ENCODE results near the gene CDK7. TPM values are rescaled to one million over a fixed set of nuclear protein-coding genes. Genes with fewer than 3 reads are reported as not detected.

CDK7 gene
- total RNA-seq, 1 experiment from 2014 or later: 44.4 TPM

DNA sequence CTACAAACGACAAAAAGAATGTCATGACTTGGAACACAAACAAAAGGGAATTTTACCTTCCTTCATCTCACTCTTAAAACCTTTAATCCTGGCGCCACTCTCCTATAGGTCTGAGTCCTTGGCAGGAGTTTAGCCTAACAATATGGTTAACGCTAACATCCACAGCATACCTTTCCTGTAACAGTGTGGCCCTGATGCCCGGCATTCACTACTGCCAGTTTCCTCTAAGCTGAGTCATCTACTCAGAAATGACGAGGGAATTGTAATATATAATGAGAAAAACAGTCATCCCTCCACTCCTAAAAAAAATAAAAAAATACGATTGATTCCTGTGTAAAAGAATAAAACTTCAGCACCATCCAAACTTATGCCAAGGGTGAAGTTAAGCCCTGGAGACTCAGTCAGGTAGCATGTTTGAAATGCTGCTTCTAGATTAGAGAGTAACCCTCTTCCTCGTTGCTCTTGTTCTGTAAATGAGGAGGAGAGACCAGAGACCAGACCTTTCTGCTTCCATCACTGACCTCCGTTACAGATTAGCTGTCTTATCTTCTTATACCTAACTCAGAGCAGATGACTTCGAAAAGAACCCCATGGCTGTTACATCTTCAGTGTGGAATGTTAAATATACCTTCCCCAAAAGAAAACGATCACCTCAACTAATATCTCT is 60.5 kb downstream of the CDK7 start:
- no peaks in the 10 kb centered on the region for H3K9me3 ChIP-seq (ENCODE audit: control insufficient read depth, insufficient read depth, low read depth, low read length)
- ChIA-PET CTCF (interaction anchor here (0.6 kb wide), 1 partner anchor 64 kb away, joined by 4 read pairs; no protein-coding TSS in a partner anchor), POLR2A (no interaction called here)
- no peak overlapping the region for H3K4me3 ChIP-seq (ENCODE audit: low read depth in 2 of 2, low read length in 2 of 2)
- H3K27ac ChIP-seq (ENCODE audit: low read length): no peak overlapping the region
- in situ Hi-C loops (cut with HindIII; ENCODE audit: low pct_unique_long_range_greater_than_20kb, low sequenced_read_pairs) (no loop called here), intact Hi-C loops (cut with micrococcal nuclease; ENCODE audit: unreplicated experiment) (no loop called here)
- no peaks in the 10 kb centered on the region for H3K27me3 ChIP-seq (ENCODE audit: control insufficient read depth, insufficient read depth, low read length)
- ATAC-seq (peak; percentile 80), DNase-seq (ENCODE audit: low read depth, low spot score) (no peak)
- no peaks in the 10 kb centered on the region for H3K36me3 ChIP-seq (ENCODE audit: control insufficient read depth, insufficient read depth, low read length)
- BruUV-seq (replicated peaks): no TSS peak
- no peaks in the 10 kb centered on the region; the same call in 1 of the 2 replicates for H3K4me1 ChIP-seq (ENCODE audit: control insufficient read depth, insufficient read depth, low read length)
- TF ChIP-seq POLR2AphosphoS5 (IDR thresholded peaks at IDR 0.05; ENCODE audit: low read depth, low read length) (no peak), SIN3A (IDR thresholded peaks at IDR 0.05; ENCODE audit: borderline replicate concordance, insufficient read depth, low read depth, low read length) (no peak), CTCF (IDR thresholded peaks at IDR 0.05) (no peak), TCF7L2 (IDR thresholded peaks at IDR 0.05; ENCODE audit: low read depth, low read length) (no peak)
- TF ChIP-seq, protein P1, sequence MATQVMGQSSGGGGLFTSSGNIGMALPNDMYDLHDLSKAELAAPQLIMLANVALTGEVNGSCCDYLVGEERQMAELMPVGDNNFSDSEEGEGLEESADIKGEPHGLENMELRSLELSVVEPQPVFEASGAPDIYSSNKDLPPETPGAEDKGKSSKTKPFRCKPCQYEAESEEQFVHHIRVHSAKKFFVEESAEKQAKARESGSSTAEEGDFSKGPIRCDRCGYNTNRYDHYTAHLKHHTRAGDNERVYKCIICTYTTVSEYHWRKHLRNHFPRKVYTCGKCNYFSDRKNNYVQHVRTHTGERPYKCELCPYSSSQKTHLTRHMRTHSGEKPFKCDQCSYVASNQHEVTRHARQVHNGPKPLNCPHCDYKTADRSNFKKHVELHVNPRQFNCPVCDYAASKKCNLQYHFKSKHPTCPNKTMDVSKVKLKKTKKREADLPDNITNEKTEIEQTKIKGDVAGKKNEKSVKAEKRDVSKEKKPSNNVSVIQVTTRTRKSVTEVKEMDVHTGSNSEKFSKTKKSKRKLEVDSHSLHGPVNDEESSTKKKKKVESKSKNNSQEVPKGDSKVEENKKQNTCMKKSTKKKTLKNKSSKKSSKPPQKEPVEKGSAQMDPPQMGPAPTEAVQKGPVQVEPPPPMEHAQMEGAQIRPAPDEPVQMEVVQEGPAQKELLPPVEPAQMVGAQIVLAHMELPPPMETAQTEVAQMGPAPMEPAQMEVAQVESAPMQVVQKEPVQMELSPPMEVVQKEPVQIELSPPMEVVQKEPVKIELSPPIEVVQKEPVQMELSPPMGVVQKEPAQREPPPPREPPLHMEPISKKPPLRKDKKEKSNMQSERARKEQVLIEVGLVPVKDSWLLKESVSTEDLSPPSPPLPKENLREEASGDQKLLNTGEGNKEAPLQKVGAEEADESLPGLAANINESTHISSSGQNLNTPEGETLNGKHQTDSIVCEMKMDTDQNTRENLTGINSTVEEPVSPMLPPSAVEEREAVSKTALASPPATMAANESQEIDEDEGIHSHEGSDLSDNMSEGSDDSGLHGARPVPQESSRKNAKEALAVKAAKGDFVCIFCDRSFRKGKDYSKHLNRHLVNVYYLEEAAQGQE (IDR thresholded peaks at IDR 0.05; ENCODE audit: insufficient read depth in 1 of 2, low read depth in 2 of 2, low read length in 1 of 2): no peak

- Histone ChIP-seq H3K9me3 (ENCODE audit: control insufficient read depth, insufficient read depth, low read depth, low read length) (no peaks in the 10 kb centered on the region), H3K4me3 (ENCODE audit: low read depth in 2 of 2, low read length in 2 of 2) (no peak overlapping the region), H3K4me1 (ENCODE audit: control insufficient read depth, insufficient read depth, low read length) (no peaks in the 10 kb centered on the region; the same call in 1 of the 2 replicates), H3K27ac (ENCODE audit: low read length) (no peak overlapping the region), H3K36me3 (ENCODE audit: control insufficient read depth, insufficient read depth, low read length) (no peaks in the 10 kb centered on the region), H3K27me3 (ENCODE audit: control insufficient read depth, insufficient read depth, low read length) (no peaks in the 10 kb centered on the region)
- intact Hi-C loops (cut with micrococcal nuclease; ENCODE audit: unreplicated experiment): no loop called here
- DNase-seq (ENCODE audit: low read depth, low spot score): no peak
- in situ Hi-C loops (cut with HindIII; ENCODE audit: low pct_unique_long_range_greater_than_20kb, low sequenced_read_pairs): no loop called here
- no TSS peak for BruUV-seq (replicated peaks)
- no peak for TF ChIP-seq TCF7L2 (IDR thresholded peaks at IDR 0.05; ENCODE audit: low read depth, low read length)
- TF ChIP-seq CTCF (IDR thresholded peaks at IDR 0.05): no peak
- ATAC-seq: no peak
- ChIA-PET CTCF (no interaction called here), POLR2A (no interaction called here)
These were observed 64.9 kb downstream of the CDK7 start for GRCh38 chr5:69299625-69300024.

All from Panc1 (cell line).